Measurements from ENCODE around the gene GBF1.

GRCh38 chr10:102202386-102202785 is 42.9 kb upstream of the GBF1 start:
- TF ChIP-seq CTCF (IDR thresholded peaks at IDR 0.05; ENCODE audit: borderline replicate concordance, extremely low read depth, low read length, poor library complexity, severe bottlenecking) (no peak), EZH2 (IDR thresholded peaks at IDR 0.05; ENCODE audit: borderline replicate concordance, low read depth, low read length, severe bottlenecking) (no peak)
